HG02798 (cell line): ENCODE results near the gene PBRM1.

Experiments
- ATAC-seq: cut with Tn5 transposase; IDR thresholded peaks from one replicate; pipeline ENCODE4 v1.9.1; 2021; ENCODE audit warnings: mild to moderate bottlenecking; ENCODE audit not compliant: unreplicated experiment, poor library complexity

The PBRM1 gene

DNA sequence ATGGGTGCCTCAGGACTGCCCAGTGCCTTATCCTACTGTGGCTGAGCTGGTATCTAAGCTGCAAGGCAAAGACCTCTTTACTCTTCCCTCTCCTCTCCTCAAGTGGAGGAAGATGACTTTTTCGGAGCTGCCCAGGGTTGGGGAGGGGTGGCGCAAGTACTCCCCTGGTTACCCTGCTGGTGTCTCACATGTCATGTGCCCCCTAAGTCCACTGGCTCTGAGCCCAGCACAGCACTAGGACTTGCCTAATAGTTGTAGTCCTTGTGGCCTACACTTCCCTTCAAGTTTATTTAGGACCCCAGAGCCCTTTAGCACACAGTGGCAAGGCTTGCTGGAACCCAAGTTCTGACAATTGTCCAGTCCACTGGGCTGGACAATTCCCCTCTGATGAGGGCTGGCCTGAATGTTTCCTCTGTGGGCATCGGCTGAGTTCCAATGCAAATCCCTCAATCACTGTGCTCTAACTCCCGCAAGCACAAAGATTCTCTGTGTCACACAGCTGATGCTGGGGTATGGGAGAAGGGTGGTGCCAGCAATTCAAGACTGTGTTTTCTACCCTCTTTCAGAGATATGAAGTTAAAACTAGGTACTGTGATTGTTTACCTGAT lies 89.0 kb downstream of the PBRM1 start:
- ATAC-seq: no peak

DNA sequence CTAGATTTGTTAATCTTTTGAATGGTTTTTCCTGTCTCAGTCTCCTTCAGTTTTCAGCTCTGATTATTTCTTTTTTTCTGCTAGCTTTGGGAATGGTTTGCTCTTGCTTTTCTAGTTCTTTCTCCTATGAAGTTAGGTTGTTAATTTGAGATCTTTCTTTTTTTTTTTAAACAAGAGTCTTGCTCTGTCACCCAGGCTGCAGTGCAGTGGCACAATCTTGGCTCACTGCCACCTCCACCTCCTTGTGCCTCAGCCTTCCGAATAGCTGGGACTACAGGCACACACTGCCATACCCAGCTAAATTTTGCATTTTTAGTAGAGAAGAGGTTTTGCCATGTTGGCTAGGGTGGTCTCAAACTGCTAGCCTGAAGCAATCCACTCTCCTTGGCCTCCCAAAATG lies 92.6 kb downstream of the PBRM1 start:
- no peak for ATAC-seq

DNA sequence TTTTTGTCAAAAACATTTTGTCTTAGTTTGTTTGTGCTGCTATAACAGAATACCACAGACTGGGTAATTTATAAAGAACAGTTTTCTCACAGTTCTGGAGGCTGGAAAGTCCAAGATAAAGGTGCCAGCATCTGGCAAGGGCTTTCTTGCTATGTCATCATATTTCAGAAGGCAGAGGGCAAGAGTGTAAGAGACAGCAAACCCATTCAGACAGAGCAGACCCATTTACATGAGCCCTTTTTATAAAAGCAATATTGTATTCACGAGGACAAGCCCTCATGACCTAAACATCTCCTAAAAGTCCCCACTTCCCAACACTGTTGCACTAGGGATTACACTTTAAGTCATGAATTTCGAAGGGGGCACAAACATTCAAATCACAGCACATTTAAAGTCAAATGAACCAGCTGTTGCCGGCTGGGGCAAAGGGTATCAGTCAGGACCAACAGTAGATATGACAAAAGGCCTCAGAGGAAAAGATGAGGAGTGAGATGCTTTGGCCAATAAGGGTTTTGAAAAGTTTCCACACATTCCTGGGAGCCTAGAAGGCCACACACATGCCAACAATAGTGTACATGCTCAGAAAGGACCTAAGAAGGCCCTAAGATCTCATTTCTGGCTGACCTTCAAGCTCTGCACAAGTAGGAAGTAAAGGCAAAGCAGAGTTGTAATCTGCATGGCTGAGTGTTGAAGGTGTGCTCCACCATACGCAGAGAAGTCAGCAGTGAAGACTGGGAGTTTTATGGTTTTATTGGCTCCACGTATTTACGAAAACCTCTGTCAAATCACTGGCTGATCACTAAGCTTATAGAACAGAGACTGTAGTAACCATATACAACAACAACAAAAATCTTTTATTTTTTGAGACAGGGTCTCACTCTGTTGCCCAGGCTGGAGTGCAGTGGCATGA lies 111.4 kb downstream of the PBRM1 start:
- no peak for ATAC-seq

DNA sequence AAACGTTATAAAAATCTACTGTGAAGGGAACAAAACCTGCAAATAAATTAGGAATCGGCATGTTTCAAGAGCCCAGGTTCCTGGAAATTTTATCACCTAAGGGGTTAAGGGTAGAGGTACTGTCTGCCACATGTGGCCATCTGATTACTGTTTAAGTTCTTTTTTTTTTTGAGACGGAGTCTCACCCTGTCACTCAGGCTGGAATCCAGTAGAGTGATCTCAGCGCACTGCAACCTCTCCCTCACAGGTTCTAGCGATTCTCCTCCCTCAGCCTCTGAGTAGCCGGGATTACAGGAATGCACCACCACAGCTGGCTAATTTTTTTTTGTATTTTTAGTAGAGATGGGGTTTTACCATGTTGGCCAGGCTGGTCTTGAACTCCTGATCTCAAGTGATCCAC lies 113.5 kb downstream of the PBRM1 start:
- ATAC-seq: no peak

DNA sequence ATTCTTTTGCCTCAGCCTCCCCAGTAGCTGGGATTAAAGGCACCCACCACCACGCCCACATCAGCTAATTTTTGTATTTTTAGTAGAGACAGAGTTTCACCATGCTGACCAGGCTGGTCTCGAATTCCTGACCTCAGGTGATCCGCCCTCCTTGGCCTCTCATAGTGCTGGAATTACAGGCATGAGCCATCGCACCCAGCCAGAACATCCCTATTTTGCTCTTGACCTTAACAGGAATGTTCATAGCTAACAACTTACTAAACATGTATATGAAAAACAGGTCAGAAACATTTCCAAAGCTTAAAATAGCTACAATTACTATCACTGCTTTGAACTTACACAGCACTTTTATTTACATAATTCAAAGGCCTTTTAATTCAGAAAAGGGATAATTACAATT lies 115.6 kb downstream of the PBRM1 start:
- no peak for ATAC-seq

DNA sequence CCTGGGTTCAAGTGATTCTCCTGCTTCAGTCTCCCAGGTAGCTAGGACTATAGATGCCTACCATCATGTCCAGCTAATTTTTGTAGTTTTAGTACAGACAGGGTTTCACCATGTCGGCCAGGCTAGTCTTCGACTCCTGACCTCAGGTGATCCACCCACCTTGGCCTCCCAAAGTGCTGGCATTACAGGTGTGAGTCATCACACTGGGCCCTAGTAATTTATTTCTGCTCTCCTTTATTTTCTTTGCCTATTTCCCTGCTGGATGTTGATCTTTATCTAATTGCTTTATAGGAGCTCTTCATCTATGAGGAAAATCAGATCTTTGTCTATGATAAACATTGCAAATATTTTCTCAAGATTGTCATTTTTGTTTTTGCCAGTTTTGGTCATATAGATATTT lies 117.6 kb downstream of the PBRM1 start:
- ATAC-seq: no peak

DNA sequence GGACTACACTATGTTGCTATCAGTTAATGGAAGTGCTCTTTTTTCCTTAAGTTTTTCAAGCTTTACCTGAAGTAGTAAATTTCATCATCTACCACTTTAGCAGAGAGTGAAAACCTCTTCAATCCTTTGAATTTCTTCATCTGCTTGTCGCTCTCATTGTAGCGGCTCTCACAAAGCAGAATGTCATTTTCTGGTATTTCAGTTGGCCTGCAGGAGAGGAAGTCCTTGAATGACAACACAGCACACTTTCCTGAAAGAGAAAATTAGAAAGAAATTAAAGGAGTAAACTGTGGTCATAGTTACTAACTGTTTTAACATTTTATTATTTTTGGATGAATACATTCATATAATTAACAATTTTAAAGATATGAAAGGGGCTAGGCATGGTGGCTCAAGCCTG lies 121.7 kb downstream of the PBRM1 start:
- ATAC-seq: no peak

DNA sequence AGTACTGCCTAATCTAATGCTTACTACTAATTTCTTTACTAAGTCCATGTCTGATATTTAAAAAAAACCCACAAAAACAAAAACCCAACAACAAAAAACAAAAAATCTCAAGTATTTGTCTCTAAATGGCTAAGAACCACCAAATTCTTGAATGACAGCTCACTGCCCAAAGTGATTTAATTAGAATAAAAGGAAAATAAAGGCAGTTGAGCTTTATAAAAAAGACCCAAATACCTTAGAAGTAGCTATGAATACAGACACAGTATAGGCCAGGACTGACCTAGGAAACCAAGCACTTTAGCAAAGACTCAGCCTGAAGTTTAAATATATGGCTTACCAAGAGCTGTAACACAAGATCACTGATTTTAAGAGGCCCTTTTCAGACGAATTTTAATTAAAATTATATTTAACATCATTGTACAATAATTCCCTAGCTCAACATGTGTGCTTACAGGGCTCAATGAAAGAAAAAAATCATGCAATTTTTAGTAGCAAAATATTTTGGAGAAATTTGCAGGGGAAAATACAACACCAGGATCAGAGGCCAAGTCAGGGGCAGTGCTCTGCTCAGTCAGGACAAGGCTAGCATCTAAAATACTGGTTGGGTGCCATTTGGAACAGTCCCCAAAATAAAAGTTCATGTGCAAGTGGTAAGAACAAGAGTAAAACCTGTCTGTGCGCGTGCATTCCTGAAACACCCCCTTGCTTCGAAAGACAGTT lies 124.5 kb downstream of the PBRM1 start:
- ATAC-seq: no peak

DNA sequence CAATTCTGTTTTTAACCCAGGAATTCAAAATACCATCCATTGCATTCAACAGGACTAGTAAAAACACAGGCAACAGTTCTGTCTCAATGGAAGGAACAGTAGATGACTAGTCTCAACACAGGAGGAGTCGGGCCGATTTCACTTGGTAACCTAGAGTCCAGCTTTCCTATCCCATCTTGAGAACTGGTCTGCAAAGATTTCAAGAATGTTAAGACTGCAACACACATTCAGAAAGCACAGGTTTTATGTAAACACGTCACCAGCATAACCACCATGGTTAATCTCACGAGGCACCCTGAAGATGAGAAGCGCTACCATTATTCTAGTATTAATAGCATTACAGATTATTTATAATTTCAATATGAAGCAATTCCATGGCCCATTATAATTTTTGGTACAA lies 127.3 kb downstream of the PBRM1 start:
- no peak for ATAC-seq

DNA sequence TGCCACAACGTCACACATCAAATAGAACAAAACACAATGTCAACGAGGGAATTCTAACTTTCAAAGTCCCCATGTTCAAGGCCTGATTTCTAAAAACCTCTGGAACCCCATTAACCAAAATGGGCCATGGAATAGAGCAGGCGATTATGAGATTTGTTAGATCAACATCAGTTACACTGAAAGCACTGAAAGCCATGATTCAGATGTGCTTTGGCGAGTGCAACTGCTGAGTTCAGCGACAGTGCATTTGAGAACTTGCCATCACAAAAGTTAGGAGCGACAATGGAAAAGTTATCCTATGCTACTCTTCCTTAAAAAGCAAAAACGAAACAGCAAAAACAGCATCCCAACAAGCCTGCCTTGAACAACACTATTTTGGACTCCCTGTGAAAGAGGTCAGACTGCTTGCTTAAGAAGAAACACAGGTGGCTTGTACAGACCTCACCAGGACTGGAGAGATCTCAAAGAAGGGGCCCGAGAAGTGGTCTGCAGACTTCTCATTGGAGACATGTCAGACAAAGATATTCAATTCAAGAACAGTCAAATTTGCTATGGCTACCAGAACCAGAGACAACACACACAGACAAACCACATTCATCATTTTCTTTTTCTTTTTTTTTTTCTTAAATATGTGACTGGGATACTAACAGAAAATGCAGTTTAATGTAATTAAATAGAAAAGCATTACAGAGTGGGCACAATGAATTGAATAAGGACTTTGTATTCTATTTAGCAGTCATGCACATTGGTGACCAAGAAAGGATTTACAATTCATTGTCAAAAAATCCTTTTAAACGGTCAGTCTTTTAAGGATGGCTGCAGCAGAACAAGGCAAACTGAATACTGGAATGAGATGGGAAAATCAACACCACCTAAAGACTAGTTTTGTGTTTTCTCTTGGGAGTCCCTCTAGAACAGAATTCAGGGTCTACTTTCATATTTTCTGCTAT lies 128.4 kb downstream of the PBRM1 start:
- ATAC-seq: no peak

DNA sequence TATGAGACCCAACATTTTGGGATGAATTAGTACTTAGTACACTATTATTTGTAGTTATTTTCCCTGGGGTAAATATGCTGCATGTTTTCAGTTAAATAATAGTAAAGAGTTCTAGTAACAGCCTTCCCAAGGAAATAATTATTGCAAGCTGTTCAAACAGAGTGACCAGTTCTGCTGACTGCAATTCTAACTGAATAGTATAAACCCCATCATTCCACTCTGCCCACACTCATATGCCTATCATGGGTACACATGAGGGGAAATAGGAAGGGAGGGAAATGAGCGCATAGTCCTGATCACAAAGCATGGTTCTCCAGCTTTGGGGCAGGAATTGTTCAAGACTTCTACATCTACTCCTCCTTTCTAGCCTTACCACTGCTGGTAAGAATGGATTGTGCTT lies 130.7 kb downstream of the PBRM1 start:
- ATAC-seq: no peak

DNA sequence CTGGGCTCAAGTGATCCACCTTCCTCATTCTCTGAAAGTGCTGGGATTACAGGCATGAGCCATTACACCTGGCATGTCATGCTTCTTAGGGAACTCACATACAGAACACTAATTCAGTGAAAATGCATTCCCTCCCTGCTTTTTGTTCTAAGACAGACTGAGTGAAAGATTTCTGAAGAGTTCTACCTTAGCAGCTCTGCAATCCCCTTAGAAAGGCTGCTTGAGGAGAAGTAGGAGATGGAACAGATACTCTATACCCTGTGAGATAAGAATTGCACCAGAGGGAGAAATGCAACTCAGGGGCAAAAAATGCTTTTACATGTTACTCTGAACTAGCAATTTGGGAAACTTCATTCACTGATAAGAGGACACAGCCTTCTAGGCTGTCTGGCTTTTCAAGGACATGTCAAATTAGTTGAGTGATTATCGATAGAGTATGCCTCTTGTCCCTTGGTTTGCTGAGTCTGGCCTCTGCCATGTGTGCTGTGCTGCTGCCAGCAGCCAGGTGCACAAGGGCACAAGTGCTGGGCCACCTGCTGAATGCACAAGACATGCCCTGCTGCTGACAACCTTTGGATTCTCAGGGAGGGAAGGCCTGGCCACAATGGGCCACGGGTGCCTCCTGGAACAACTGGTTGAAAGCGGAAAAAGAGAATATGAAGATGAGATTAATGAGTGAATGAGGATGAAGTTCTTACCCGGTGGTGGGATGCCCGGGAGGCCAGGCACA lies 131.5 kb downstream of the PBRM1 start:
- no peak for ATAC-seq

DNA sequence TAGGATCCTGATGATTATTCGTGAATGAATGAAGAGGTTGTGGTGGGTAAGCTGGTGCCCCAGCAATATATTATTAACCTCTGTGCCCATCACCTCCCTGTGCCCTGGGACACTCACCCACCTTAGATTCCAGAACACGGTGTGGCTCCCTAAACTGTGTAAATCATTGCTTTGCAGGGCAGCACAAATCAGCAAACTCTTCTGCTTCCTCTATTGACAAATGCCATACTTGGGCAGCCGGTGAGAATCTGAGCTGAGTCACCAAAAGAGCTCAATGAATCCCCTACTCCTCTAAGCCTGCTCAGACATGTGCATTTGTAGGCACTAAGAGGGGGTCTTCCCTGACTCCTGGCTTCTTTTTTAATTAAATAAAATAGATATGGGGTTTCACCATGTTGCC lies 133.6 kb downstream of the PBRM1 start:
- ATAC-seq: no peak

DNA sequence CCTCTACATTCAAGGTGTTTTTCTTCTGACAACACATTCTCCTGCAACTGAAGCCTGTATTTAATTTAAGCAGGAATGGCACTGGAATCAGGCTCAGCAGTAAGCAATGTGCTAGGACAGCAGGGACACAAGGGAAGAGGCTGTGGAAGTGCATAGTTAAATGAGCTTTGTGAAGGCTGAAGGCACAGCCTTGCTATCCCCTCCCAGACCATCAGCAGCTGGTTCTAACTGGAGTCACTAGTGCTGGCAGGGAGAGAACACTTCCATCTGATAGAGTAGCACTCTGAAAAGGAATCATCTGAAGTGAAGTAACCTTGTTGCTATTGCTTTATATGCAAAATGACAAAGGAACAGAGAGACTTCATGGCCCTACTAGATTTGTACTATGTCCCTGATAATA lies 134.6 kb downstream of the PBRM1 start:
- no peak for ATAC-seq

DNA sequence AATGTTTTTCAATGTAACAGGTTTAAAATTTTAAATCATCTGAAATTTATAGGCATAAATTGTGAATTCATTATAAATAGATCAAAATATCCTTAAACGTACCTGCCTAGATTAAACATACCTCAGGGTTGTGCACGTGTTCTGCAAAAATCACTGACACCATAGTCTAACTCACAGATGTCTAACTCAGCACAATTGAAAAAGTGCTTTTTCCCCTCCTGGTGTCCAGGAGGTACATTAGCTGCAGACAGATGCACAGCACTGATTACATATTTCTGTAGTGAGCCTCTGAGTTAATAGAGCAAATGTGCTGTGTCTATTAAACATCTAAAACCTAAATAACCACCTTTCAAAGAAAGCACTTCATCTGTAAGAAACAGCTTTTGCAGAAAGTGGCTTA lies 138.6 kb downstream of the PBRM1 start:
- no peak for ATAC-seq

DNA sequence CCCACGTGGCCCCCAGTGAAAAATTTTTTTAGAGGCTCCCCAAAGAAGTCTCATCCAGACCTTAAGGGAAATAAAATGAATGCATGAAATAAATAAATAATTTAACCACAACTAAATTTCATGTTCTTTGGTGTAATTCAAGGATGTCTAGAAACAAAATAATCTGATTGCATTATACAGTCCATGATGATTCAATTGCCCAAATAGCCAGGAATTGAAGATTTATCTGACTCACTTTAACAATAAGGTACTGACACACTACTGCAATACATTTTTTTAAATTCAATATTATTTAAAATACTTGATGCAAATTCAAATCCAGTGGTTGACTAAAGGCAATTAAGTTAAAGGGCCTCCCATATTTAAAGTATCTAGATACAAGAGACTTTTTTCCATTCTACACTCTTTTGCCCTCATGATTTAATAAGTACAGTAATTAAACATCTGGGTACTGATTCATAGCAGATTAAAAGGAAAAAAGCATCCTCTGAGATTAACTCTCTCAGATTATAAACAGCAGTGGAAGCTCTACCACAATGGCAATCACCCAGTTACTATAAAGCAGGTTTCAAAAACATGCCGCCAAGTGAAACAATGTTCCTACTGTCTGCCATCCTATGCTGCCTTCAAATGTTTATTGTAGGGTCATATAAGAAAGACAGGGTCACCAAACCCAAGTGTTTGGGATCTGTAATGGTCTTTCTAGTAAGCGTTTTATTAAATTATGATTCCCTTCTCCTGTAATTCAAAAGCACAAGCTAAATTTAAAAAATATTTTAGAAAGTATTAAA lies 139.4 kb downstream of the PBRM1 start:
- no peak for ATAC-seq

DNA sequence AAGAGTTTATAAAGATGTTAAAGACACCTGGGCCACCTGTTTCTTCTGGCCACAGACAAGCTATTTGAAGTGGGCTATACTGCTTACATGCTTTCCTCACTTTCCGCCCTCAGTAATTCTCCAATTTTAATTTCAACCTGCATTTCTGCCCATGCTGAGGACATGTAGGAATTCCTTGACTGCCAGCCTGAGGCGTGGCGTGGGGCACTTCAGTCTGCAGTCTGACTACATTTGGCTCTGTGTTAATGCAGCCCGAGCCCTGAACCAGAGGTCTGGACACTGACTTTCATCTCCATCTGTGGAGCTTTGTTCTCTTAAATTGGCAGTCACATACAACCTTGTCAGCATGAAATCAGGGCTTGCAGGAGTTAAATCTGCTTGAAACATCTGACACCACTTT lies 140.8 kb downstream of the PBRM1 start:
- ATAC-seq: no peak

DNA sequence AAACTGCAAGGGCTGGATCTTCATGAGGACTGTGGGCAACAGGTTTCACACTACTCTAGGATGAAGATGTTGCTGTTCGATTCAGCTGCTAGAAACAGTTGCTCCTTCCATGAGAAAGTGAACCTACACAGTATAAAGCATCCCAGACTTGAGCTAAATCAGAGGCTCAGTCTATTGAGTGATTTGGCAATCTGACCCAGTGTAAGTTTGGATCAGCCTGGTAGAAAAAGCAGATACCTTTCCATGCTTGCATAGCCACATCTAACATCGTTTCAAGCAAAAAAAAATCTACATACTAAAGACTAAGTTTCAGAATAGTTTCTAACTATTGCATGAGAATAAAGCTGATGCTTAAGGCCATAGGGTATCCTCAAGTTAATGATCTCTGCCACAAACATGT lies 144.7 kb downstream of the PBRM1 start:
- no peak for ATAC-seq
